ENCODE data around the gene HUNK.
"Not testable (repeated sequence)": the region's sequence is repeated elsewhere in the genome, so short reads cannot be mapped to it uniquely, and the experiment has no call there.

Gene HUNK

DNA sequence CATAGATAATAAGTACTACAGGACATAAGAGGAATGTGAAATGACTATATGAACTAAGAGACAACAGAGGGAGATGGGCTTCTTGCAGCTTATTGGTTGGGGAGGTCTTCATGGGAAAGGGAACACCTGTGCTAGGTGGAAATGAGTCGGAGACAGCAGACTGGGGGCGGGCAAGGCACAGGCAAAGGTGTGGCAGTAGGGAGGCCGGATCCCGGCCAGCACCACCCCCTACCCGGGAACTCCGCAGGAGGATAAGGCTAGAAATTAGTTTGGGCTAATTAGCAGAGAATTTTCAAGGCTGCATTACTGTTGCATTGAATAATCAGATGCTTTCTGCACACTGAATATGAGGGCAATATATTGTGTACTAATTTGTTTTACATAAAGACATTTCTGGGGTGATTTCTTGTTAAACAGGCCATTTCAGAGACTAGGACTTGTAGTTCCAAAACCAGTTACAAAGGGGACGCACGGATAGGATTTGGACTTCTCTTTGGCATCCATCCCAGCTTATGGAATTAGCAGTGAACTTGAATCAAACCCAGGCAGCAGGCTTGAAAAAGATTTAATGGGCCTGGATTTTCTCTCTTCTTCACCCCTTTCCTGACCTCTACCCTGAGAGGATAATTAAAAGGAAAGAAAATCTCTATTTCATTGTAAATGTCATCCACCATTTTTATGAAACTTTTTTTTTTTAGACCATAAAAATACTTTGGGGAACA is 2.2 kb upstream of the HUNK start:
- DNase-seq = no peak

- DNase-seq = not testable (repeated sequence)
Measured at GRCh38 chr21:31871371-31871770, 1.4 kb upstream of the HUNK start.

DNA sequence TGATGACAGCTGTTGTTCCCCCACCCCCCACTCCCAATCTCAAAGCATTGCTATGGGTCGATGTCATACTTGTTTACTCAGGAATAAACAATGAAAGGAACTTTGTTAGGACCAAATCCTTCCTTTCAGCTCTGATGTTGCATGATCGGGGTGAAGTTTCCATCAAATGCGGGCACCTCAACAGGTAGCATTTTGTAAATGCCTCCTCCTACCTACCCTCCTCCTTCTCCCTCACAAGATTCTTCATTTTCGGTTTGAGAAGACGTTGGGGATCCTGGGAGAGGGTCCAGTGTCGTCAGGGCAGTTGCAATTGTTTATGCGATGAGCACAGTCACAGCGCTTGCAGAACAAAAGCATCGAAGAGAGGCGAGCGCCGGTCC is 758 bp upstream of the HUNK start:
- no peak for DNase-seq

DNA sequence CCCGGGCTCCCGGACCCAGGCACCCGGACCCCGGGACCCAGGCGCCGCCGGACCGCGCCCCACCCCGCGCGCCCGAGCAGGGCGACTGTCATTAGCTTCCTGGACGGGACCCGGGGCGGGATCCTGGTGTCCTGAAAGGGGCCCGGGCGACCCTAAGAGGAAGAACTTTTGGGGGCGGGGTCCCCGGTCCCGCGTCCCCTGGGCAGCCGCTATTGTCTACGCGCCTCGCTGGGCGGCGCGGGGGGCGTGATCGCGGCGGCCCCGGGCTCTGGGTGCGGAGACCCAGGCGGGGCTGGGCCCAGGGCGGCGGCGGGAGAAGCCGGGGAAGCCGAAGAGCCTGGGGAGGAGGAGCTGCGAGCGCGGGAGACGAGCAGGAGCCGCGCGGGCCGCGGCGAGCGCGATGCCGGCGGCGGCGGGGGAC is 465 bp downstream of the HUNK start:
- DNase-seq = peak in 2 of 56 donors; percentile 41 to 43

GRCh38 chr21:31873696-31874599 is 1.1 kb downstream of the HUNK start:
- DNase-seq = peak in 17 of 56 donors; percentile 7 to 66 (median 20)

DNA sequence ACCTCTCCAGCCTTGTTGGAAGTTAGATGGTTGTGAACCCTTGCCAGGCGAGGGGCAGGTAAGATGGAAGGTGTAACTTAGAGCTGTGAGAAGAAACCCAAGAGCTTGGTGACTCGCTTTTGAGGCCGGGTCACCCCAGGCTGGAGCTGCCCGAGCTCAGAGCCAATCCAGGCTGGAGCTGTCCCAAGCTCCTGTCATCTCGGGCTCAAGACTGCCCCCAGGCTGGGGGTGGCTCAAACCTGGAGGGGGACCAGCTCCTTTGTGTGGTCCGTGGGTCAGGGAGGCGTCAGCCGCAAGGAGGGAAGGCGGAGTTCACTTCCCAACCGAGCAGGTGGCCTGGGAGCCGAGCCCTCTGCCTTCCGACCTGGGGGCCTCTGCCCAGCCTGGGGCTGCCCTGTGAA is 2.0 kb downstream of the HUNK start:
- no peak for DNase-seq

GRCh38 chr21:31875496-31876015 is 2.7 kb downstream of the HUNK start:
- DNase-seq = no peak

- DNase-seq = no peak
Measured at GRCh38 chr21:31877463-31877957, 4.7 kb downstream of the HUNK start.

- peak in 1 of 56 donors; percentile 26 for DNase-seq
Measured at GRCh38 chr21:31878831-31879230, 6.0 kb downstream of the HUNK start.

DNA sequence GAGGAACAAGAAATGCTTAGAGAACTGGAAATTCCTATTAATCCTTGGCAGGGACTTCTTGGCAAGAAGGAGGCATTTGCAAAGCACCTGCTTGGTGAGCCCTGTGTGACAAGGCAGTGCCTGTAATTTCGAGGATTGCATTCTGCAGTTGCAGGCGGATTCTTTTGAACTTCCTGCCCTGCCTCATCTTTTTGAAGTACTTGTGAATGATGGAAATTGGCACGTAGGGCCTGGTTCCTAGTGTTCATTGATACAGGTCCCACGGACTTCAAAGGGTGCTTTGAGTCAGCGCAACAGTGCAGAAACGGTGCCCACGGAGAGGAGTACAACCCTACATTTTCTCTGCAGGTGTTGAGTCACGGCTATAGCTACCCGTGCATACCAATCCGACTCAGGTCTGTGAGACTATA is 6.4 kb downstream of the HUNK start:
- peak in 7 of 56 donors; percentile 10 to 24 (median 18) for DNase-seq

DNA sequence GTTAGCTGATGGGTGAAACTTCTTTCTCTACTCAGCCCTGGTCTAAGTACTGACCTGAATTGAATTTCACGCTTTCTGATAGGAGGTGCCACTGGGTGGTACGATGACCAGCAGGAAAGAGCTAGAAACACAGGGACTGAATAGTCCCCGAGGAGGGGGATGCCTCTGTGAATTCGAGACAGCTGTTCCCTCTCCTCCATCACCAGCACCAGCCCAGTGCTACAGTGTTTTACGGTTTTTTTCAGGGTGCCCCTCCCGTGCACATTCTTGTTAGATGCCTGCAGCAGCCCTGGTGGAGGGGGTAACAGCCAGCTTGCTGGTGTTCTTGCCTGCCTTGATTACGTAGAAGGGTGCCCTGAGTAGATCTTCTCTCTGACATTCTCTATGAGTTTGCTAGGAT is 7.1 kb downstream of the HUNK start:
- no peak for DNase-seq

- DNase-seq = no peak
Measured at GRCh38 chr21:31880816-31881215, 8.0 kb downstream of the HUNK start.

DNA sequence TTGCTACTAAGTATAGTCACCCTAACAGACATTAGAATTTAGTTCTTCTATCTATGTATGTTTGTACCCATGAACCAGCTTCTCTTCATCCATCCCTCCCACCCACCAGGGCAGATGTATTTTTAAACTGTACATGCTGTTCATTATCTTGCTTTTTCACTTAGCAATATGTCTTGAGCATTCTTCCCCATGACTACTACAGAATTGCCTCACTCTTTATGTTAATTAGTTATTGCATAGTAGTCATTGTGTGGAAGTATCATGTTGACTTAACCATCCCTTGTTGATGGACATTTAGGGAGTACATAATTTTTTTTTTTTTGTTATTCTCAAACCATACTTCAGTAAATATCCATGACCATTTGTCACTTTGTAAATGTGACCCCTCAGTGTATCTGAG is 9.9 kb downstream of the HUNK start:
- no peak for DNase-seq

DNA sequence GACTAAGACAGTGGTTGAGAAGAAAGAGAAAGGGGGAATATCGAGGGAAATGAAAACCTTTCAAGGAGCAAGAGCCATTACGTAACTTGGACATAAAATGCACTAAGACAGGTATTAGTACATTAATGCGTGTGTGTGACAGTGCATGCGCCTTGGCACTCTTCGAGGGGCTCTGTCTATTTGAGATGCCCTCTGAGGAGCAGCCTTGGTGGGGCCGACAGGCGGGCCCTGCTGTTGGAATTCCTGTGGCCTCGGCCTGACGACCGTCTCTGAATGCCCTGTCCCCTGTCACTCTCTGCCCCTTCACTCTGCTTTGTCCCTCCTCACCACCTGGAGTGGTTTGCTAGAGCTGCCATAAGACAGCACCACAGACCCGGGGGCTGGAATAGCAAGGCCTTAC is 12.3 kb downstream of the HUNK start:
- no peak for DNase-seq

DNA sequence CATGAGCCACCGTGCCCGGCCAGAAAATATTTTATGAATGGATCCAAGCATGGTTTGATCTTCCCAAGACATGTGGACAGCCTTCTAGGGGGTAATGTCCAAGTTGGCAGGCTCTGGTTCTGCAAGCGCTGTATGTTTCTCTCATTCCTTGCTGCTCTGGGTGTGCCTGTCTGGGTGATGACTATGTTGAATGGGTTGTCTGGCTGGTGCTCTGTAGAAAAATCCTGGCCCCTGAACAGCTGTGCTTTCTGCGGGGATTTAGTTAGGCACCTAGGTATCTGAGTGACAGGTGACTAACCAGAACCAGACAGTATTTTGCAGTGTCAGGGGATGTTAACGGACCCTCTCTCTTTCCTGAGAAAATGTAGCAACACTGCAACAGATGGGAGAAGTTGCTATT is 14.1 kb downstream of the HUNK start:
- no peak for DNase-seq

DNA sequence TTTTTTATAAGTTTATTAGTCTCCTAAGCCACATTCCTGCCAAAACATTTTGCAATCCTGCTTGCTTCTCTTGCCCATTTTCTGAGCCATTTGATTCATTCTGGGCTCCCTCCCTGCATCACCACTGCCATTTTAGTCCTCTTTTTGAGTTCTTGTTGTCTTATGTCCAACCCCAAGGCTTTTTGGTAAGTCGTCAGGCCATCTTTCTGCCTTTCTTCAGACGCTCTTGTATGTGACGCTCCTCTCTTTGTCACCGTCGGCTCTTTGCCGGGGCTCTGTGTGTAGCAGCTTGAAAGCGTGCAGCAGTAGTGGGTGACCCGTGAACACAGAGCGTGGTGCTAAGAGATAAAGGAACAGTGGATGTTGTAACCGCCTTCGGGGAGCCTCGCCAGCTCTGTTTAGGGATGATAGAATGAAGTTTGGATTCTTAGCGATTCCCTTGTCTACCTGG is 14.6 kb downstream of the HUNK start:
- no peak for DNase-seq

- DNase-seq = no peak
Measured at GRCh38 chr21:31888936-31889371, 16.1 kb downstream of the HUNK start.

- DNase-seq = no peak
Measured at GRCh38 chr21:31889460-31889859, 16.6 kb downstream of the HUNK start.

DNA sequence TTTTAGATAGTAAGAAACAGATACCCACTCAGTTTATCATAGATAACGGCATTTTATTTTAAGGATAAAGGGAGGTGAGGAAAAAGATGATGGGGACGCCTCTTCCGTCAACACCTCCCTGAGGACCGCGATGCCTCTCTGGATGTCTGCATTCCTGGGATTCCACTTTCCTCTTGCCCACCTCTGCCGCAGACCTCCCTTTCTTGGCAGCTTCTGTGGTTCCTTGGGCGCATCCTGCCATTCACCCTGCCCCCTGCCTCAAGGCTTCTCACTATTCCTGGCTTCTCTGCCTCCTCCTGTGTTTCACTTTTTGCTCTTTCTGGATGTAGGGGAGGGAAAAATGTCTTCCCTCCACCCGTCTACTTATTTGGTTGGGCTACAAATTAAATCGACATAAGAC is 19.9 kb downstream of the HUNK start:
- no peak for DNase-seq

GRCh38 chr21:31893851-31894415 is 21.1 kb downstream of the HUNK start:
- no peak for DNase-seq

- DNase-seq = no peak
Measured at GRCh38 chr21:31894457-31894856, 21.6 kb downstream of the HUNK start.

Data from nucleus accumbens (tissue), 56 donors.